Left kidney (tissue), 8 donors: ENCODE results near the gene CFAP161. TPM values are rescaled to one million over a fixed set of nuclear protein-coding genes. Genes with fewer than 3 reads are reported as not detected.

Experiments
- DNase-seq: peaks from one replicate; pipeline ENCODE4 v3.0.0-alpha.2; 2013
- long read RNA-seq, 8 donors: transcript quantifications; one replicate each; lab custom pipeline, GENCODE V29; 2026
- polyA plus RNA-seq: library from polyadenylated mRNA; unstranded; fragments of 120-200 nt; gene quantifications from one replicate; pipeline ENCODE4 v1.2.1, GENCODE V29; 2013; ENCODE audit not compliant: insufficient read length

Gene CFAP161
- polyA plus RNA-seq: 0.43 TPM
- long read RNA-seq, donor 1: 0 reads
- long read RNA-seq, donor 2: 0 reads
- long read RNA-seq, donor 3, partial matches to known transcripts: 0 of 1 reads
- long read RNA-seq, donor 3, other reads (novel, unspliced or antisense): 0 of 1 reads
- long read RNA-seq, donor 4: 0 reads
- long read RNA-seq, donor 5: 0 reads
- long read RNA-seq, donor 6: 0 reads
- long read RNA-seq, donor 7: 0 reads
- long read RNA-seq, donor 8: 0 reads

- peak; percentile 81 for DNase-seq
Observed at GRCh38 chr15:81133782-81134461, at the start of gene CFAP161. CFAP161 (plus strand) TSS chr15:81134270; CDS start chr15:81134330, 60 bp downstream.

- no peak for DNase-seq
Observed at GRCh38 chr15:81084716-81085115, 49.4 kb upstream of the CFAP161 start.

- no peak for DNase-seq
Observed at GRCh38 chr15:81085213-81085612, 48.9 kb upstream of the CFAP161 start.

GRCh38 chr15:81085898-81086297, 48.2 kb upstream of the CFAP161 start:
- no peak for DNase-seq

GRCh38 chr15:81087066-81087465, 47.0 kb upstream of the CFAP161 start:
- no peak for DNase-seq

- DNase-seq: no peak
Observed at GRCh38 chr15:81087694-81088093, 46.4 kb upstream of the CFAP161 start.

- no peak for DNase-seq
Observed at GRCh38 chr15:81088470-81089013, 45.5 kb upstream of the CFAP161 start.

- peak; percentile 45 for DNase-seq
Observed at GRCh38 chr15:81091889-81092558, 42.0 kb upstream of the CFAP161 start.

- DNase-seq: no peak
Observed at GRCh38 chr15:81092559-81092902, 41.5 kb upstream of the CFAP161 start.

- DNase-seq: no peak
Observed at GRCh38 chr15:81093961-81094360, 40.1 kb upstream of the CFAP161 start.

GRCh38 chr15:81095690-81096365, 38.2 kb upstream of the CFAP161 start:
- no peak for DNase-seq

- no peak for DNase-seq
Observed at GRCh38 chr15:81096398-81096797, 37.7 kb upstream of the CFAP161 start.

GRCh38 chr15:81097116-81097889, 36.8 kb upstream of the CFAP161 start:
- DNase-seq: no peak

GRCh38 chr15:81097890-81098280, 36.2 kb upstream of the CFAP161 start:
- DNase-seq: no peak

- no peak for DNase-seq
Observed at GRCh38 chr15:81098349-81098748, 35.7 kb upstream of the CFAP161 start.

GRCh38 chr15:81098861-81099651, 35.0 kb upstream of the CFAP161 start:
- DNase-seq: no peak

GRCh38 chr15:81101894-81102815, 31.9 kb upstream of the CFAP161 start:
- DNase-seq: no peak

- no peak for DNase-seq
Observed at GRCh38 chr15:81103857-81104256, 30.2 kb upstream of the CFAP161 start.

- DNase-seq: no peak
Observed at GRCh38 chr15:81105545-81105944, 28.5 kb upstream of the CFAP161 start.

GRCh38 chr15:81106560-81106959, 27.5 kb upstream of the CFAP161 start:
- peak; percentile 63 for DNase-seq
